MM.1S (cell line): ENCODE data around the gene ABCC4.

ENCODE experiments used
- DNase-seq: peaks from one replicate; pipeline ENCODE4 v3.0.0-alpha.2; 2015
- H2AFZ ChIP-seq: fragments of 300-600 bp; sonication (generic); 2 replicates; pipeline ENCODE4 v1.6.0; 2016; ENCODE audit warnings: antibody characterized with exemption, low read length
- H3F3A ChIP-seq: fragments of 300-600 bp; sonication (generic); 2 replicates; pipeline ENCODE4 v1.6.1; 2016; ENCODE audit warnings: mild to moderate bottlenecking, antibody characterized with exemption, low read length, moderate library complexity, mixed read lengths; ENCODE audit not compliant: insufficient read depth
- H3K27ac ChIP-seq: fragments of 300-600 bp; sonication (generic); 2 replicates; pipeline ENCODE4 v1.5.1; 2016; ENCODE audit warnings: mild to moderate bottlenecking, low read length
- H3K27me3 ChIP-seq: fragments of 300-600 bp; sonication (generic); replicated peaks from 2 replicates; pipeline ENCODE4 v1.6.0; 2016; ENCODE audit warnings: low read length; ENCODE audit not compliant: insufficient read depth
- H3K36me3 ChIP-seq: fragments of 300-600 bp; sonication (generic); replicated peaks from 2 replicates; pipeline ENCODE4 v1.6.1; 2016; ENCODE audit warnings: mild to moderate bottlenecking, low read length, mixed read lengths; ENCODE audit not compliant: insufficient read depth
- H3K4me1 ChIP-seq: fragments of 300-600 bp; sonication (generic); 2 replicates; pipeline ENCODE4 v1.6.1; 2016; ENCODE audit warnings: low read length, mixed read lengths
- H3K4me2 ChIP-seq: fragments of 300-600 bp; sonication (generic); 2 replicates; pipeline ENCODE4 v1.6.0; 2016; ENCODE audit warnings: low read depth, low read length
- H3K4me3 ChIP-seq: fragments of 300-600 bp; sonication (generic); 2 replicates; pipeline ENCODE4 v1.5.1; 2016; ENCODE audit warnings: low read length, mixed read lengths
- H3K79me2 ChIP-seq: fragments of 300-600 bp; sonication (generic); 2 replicates; pipeline ENCODE4 v1.6.1; 2016; ENCODE audit warnings: mixed run types, low read length, mixed read lengths
- H3K9ac ChIP-seq: fragments of 300-600 bp; sonication (generic); 2 replicates; pipeline ENCODE4 v1.6.1; 2016; ENCODE audit warnings: low read length, mixed read lengths
- H3K9me2 ChIP-seq: fragments of 300-600 bp; sonication (generic); replicated peaks from 2 replicates; pipeline ENCODE4 v1.6.1; 2016; ENCODE audit warnings: mild to moderate bottlenecking, low read length, mixed read lengths; ENCODE audit not compliant: insufficient read depth
- H3K9me3 ChIP-seq: fragments of 300-600 bp; sonication (generic); replicated peaks from 2 replicates; pipeline ENCODE4 v1.6.1; 2016; ENCODE audit warnings: mild to moderate bottlenecking, low read length, mixed read lengths; ENCODE audit not compliant: insufficient read depth
- H4K20me1 ChIP-seq: fragments of 300-600 bp; sonication (generic); 2 replicates; pipeline ENCODE4 v1.6.1; 2016; ENCODE audit warnings: mild to moderate bottlenecking, low read length, moderate library complexity, mixed read lengths; ENCODE audit not compliant: insufficient read depth
- CTCF ChIP-seq: fragments of 300-600 bp; sonication (generic); IDR thresholded peaks from 2 replicates; pipeline ENCODE4 v1.5.1; 2016; ENCODE audit warnings: antibody characterized with exemption, low read length, mixed read lengths
- EZH2 ChIP-seq: fragments of 300-600 bp; sonication (generic); optimal IDR thresholded peaks from 2 replicates; pipeline ENCODE3; 2017; ENCODE audit warnings: low read depth, mild to moderate bottlenecking, antibody characterized with exemption, low read length, mixed read lengths
- EZH2phosphoT487 ChIP-seq: fragments of 300-600 bp; sonication (generic); IDR thresholded peaks from 2 replicates; pipeline ENCODE4 v1.6.1; 2018; ENCODE audit warnings: antibody characterized with exemption, low read length

Gene ABCC4

GRCh38 chr13:94993616-94994015, 307.6 kb downstream of the ABCC4 start:
- Histone ChIP-seq H4K20me1 (no peaks in the 10 kb centered on the region), H3K9ac (no peak overlapping the region), H3K4me1 (no peaks in the 10 kb centered on the region), H3K36me3 (no peaks in the 10 kb centered on the region), H3K4me2 (no peak overlapping the region), H3K9me3 (no peaks in the 10 kb centered on the region), H3K27ac (no peak overlapping the region), H3K27me3 (no peaks in the 10 kb centered on the region), H3K4me3 (no peak overlapping the region), H3K9me2 (no peaks in the 10 kb centered on the region), H2AFZ (no peak overlapping the region), H3F3A (no peaks in the 10 kb centered on the region), H3K79me2 (no peaks in the 10 kb centered on the region)
- no peak for TF ChIP-seq CTCF
- TF ChIP-seq EZH2phosphoT487, result no peak
- no peak for TF ChIP-seq EZH2
- DNase-seq, result no peak

- Histone ChIP-seq H3K4me2 (no peak overlapping the region), H3K79me2 (no peaks in the 10 kb centered on the region), H3K4me1 (no peaks in the 10 kb centered on the region), H3K9me2 (no peaks in the 10 kb centered on the region), H3K9ac (no peak overlapping the region), H3K36me3 (no peaks in the 10 kb centered on the region), H3K9me3 (no peaks in the 10 kb centered on the region), H2AFZ (no peak overlapping the region), H3K4me3 (no peak overlapping the region), H3F3A (no peaks in the 10 kb centered on the region), H3K27ac (no peak overlapping the region), H3K27me3 (no peaks in the 10 kb centered on the region), H4K20me1 (no peaks in the 10 kb centered on the region)
- TF ChIP-seq EZH2phosphoT487 (no peak), EZH2 (no peak), CTCF (no peak)
- DNase-seq, result no peak
These were observed 309.0 kb downstream of the ABCC4 start for GRCh38 chr13:94992036-94992960.

GRCh38 chr13:94988654-94989053, 312.6 kb downstream of the ABCC4 start:
- Histone ChIP-seq H3K79me2 (no peaks in the 10 kb centered on the region), H3F3A (no peaks in the 10 kb centered on the region), H3K27ac (no peak overlapping the region), H3K9me3 (no peaks in the 10 kb centered on the region), H3K27me3 (no peaks in the 10 kb centered on the region), H3K9ac (no peak overlapping the region), H3K4me3 (no peak overlapping the region), H3K4me2 (no peak overlapping the region), H3K9me2 (no peaks in the 10 kb centered on the region), H4K20me1 (no peaks in the 10 kb centered on the region), H2AFZ (no peak overlapping the region), H3K4me1 (no peaks in the 10 kb centered on the region), H3K36me3 (no peaks in the 10 kb centered on the region)
- no peak for DNase-seq
- TF ChIP-seq CTCF (no peak), EZH2 (no peak), EZH2phosphoT487 (no peak)
